Heart left ventricle (tissue), 16 donors: ENCODE data around the gene CDRT4. TPM values are rescaled to one million over a fixed set of nuclear protein-coding genes. Genes with fewer than 3 reads are reported as not detected.
A peak's percentile ranks its signal among the peaks of the same experiment; 100 is the strongest.

ENCODE experiments used
- ATAC-seq, 4 donors: fragments of 200-7000 bp; cut with Tn5 transposase; one replicate each; pipeline ENCODE4 v1.9.1; 2020 to 2022; ENCODE audit warnings: moderate library complexity in 4 of 4, mild to moderate bottlenecking in 3 of 4, moderate number of reproducible peaks in 1 of 4
- DNase-seq, 5 donors: peaks; one replicate each; pipeline ENCODE4 v3.0.0-alpha.2; 2020
- H3K27ac ChIP-seq, 12 donors: fragments of 200-600 bp; sonication (generic) in 4 of 12; one replicate each; pipeline versions ENCODE4 v1.5.0 to v1.8.0; 2016 to 2022; ENCODE audit warnings: mild to moderate bottlenecking in 2 of 12
- H3K27me3 ChIP-seq, 9 donors: fragments of 200-600 bp; sonication (generic) in 2 of 9; one replicate each; pipeline versions ENCODE4 v1.5.1 to v1.8.0; 2016 to 2022; ENCODE audit warnings: mild to moderate bottlenecking in 3 of 9
- H3K36me3 ChIP-seq, 9 donors: fragments of 200-600 bp; sonication (generic) in 2 of 9; one replicate each; pipeline versions ENCODE4 v1.5.0 to v1.8.0; 2018 to 2022; ENCODE audit warnings: mild to moderate bottlenecking in 2 of 9
- H3K4me1 ChIP-seq, 12 donors: fragments of 200-600 bp; sonication (generic) in 4 of 12; one replicate each; pipeline versions ENCODE4 v1.5.0 to v1.8.0; 2016 to 2022; ENCODE audit warnings: mild to moderate bottlenecking in 3 of 12
- H3K4me3 ChIP-seq, 12 donors: fragments of 200-600 bp; sonication (generic) in 4 of 12; one replicate each; pipeline versions ENCODE4 v1.5.0 to v1.8.0; 2017 to 2022; ENCODE audit warnings: mild to moderate bottlenecking in 9 of 12, moderate library complexity in 4 of 12
- H3K9me3 ChIP-seq, 12 donors: fragments of 200-600 bp; sonication (generic) in 4 of 12; one replicate each; pipeline versions ENCODE4 v1.5.0 to v1.8.0; 2016 to 2022; ENCODE audit warnings: mild to moderate bottlenecking in 1 of 12
- POLR2A ChIP-seq, 2 donors: fragments of 450-650 bp; IDR thresholded peaks; one replicate each; pipeline ENCODE4 v1.6.1; 2017; ENCODE audit warnings: antibody characterized with exemption in 2 of 2, mild to moderate bottlenecking in 2 of 2, moderate library complexity in 2 of 2
- WGBS, 4 donors: extraction: QIAGEN DNeasy Blood & Tissue Kit in 2 of 4; methylation state at CpG; one replicate each; pipeline versions ENCODE4 v1.1.5 to v1.1.7; 2013 to 2018; 5-methylcytosine and 5-hydroxymethylcytosine counted together
- intact Hi-C, 10 donors: fragments of 100-400 bp; cut with DNase I; formaldehyde crosslinking; loops; one replicate each; pipeline versions ENCODE4 v1.11.1 to v1.14.2; 2022
- polyA plus RNA-seq, 2 donors: library from polyadenylated mRNA; stranded (reverse); fragments of 200-250 nt; gene quantifications; one replicate each; pipeline ENCODE4 v1.2.3, GENCODE V29; 2013
- total RNA-seq, 9 donors: library from RNA; depleted of rRNA in 2 of 9; stranded (reverse); fragments of >200 nt in 2 of 9; fragmentation: NEBNext Ultra II Directional in 3 of 9; extraction: Animal tissue kit (Norgen Biotek cat#: 25700) in 3 of 9; gene quantifications; one replicate each; pipeline versions ENCODE4 v1.1.0 to v1.2.4, GENCODE V29; 2016 to 2023
- TF ChIP-seq, protein P1 (sequence below), 12 donors: fragments of 200-600 bp; sonication (generic) in 4 of 12; IDR thresholded peaks; one replicate each; pipeline versions ENCODE4 v1.5.0 to v1.8.0; 2018 to 2022; ENCODE audit warnings: antibody characterized with exemption in 12 of 12, mild to moderate bottlenecking in 5 of 12
- donor health status: ischemic (EF 13 %, LVEDD 7.1; RV severe dilation, severe dysfunction).
- donor health status: healthy with polysubstance abuse.
- donor health status: DM: no; HTN: yes; CAD: no.
- donor health status: DM: no; HTN: no; CAD: no.
- donor health status: ischemic (EF 25% LVEDD 6.9; RV normal size, moderate dysfunction).
- donor health status: ischemic (EF 25% LVEDD 5.7; RV mildly dilated, moderate dysfunction).
- donor health status: healthy.
- donor health status: DM: yes; HTN: yes; CAD: no.
- donor health status: ischemic (EF 35%, LVEDD 5.7; RV mildly dilated, moderate dysfunction).
- donor health status: nonischemic (EF 11% LVEDD 7.7; RV severe dilation, severe dysfunction).
- donor health status: DM: yes; HTN: yes; CAD: no.
- donor health status: PGD.
- donor health status: ischemic (EF 29% LVEDD 5.4; RV normal size, mild dysfunction).
- donor health status: nonischemic (EF 23%, LVEDD 6.1; RV moderate dilation, normal function).

The CDRT4 gene
- total and polyA plus RNA-seq, 11 donors, result 0.12 to 4.7 (median 0.96) TPM; not detected in 2

DNA sequence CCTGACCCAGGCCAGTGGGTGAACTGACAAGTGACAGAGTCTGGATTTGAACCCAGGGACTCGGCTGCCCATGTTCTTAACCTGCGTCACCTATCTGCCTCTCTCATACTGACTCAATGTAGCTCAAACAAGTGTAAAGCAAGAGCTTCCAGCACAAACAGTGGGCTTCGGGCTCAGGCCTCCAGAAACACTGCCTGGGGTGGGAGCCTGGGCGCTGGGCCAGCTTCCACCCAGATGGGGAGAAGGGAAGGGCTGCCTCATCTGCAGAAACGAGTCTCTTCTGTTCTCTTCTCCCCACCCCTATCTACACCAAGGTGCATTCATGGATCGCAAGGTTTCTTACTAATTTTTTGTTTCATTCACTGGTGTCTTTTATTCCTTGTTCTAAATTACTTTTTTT, 1.3 kb downstream of the CDRT4 start:
- Histone ChIP-seq H3K27me3 (no peaks in the 10 kb centered on the region), H3K9me3 (no peaks in the 10 kb centered on the region), H3K4me3 (no peak overlapping the region), H3K4me1 (peaks cover 0 to 45% (median 17%) of the 10 kb centered on the region in 12 donors), H3K36me3 (no peaks in the 10 kb centered on the region), H3K27ac (no peak overlapping the region)
- ATAC-seq, result no peak
- intact Hi-C loops, result no loop called here
- TF ChIP-seq, protein P1, sequence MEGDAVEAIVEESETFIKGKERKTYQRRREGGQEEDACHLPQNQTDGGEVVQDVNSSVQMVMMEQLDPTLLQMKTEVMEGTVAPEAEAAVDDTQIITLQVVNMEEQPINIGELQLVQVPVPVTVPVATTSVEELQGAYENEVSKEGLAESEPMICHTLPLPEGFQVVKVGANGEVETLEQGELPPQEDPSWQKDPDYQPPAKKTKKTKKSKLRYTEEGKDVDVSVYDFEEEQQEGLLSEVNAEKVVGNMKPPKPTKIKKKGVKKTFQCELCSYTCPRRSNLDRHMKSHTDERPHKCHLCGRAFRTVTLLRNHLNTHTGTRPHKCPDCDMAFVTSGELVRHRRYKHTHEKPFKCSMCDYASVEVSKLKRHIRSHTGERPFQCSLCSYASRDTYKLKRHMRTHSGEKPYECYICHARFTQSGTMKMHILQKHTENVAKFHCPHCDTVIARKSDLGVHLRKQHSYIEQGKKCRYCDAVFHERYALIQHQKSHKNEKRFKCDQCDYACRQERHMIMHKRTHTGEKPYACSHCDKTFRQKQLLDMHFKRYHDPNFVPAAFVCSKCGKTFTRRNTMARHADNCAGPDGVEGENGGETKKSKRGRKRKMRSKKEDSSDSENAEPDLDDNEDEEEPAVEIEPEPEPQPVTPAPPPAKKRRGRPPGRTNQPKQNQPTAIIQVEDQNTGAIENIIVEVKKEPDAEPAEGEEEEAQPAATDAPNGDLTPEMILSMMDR (IDR thresholded peaks at IDR 0.05), result no peak
- TF ChIP-seq POLR2A (IDR thresholded peaks at IDR 0.05), result no peak
- WGBS, 4 donors, result 87 to 91% (median 90%) methylated on average over 6 of the region's 6 CpGs
- no peak for DNase-seq

DNA sequence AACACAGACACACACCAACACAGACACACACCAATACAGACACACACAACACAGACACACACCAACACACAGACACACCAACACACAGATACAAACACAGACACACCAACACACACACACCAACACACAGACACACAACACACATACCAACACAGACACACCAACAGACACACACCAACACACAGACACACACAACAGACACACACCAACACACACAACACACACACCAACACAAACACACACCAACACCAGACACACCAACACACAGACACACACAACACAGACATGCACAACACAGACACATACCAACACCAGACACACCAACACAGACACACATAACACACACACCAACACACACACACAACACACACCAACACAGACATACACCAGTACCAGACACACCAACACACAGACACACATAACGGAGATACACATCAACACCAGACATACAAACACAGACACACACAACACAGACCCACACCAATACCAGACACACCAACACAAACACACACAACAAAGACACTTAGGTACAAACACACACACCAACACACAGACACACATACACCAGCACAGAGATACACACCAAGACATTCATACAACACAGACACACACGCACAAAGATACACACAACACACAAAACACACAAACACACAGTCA, 2.2 kb downstream of the CDRT4 start:
- DNase-seq (no peak), ATAC-seq (no peak)
- Histone ChIP-seq H3K4me3 (no peak overlapping the region), H3K27ac (no peak overlapping the region), H3K9me3 (no peaks in the 10 kb centered on the region), H3K4me1 (peaks cover 0 to 44% (median 17%) of the 10 kb centered on the region in 12 donors), H3K36me3 (no peaks in the 10 kb centered on the region), H3K27me3 (no peaks in the 10 kb centered on the region)
- intact Hi-C loops, result no loop called here
- 96 to 100% (median 98%) methylated on average over 2 of the region's 2 CpGs for WGBS, 4 donors
- no peak for TF ChIP-seq POLR2A (IDR thresholded peaks at IDR 0.05)
- TF ChIP-seq, protein P1 (IDR thresholded peaks at IDR 0.05), result no peak

DNA sequence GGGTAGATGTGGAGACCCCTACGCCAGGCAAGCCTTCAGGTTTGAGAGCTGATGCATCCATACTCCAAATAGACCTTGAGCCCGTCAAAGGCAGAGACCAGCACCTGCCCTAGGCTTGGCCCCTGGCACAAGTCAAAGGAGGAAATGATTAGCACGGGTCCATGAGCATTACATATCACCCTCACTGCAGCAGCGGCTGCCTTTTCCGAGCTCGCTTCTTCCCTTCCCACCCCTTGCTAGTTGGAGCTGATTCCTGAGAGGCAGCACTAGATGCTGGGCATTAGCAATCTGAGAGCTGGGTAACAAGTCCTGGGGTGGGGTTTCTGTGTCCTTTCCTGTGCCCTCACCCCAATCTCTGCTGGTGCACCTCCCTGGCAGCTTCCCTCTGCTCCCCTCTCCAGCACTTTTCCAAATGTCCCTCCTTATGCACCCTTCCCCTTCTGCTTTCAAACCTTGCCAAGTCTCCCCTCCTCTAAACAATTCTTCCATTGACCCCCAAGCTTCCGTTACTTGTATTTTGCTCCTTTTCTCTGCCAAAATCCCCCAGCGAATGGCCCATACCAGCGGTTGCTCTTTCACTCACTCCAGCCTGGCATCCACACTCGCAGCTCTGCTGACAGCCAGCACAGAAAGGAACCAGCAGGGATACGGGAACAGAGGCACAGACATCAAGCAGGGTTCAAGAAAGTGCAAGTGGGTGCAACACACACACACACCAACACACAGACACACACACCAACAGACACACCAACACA, 3.0 kb downstream of the CDRT4 start:
- TF ChIP-seq POLR2A (IDR thresholded peaks at IDR 0.05), result no peak
- TF ChIP-seq, protein P1 (IDR thresholded peaks at IDR 0.05), result no peak
- Histone ChIP-seq H3K9me3 (no peaks in the 10 kb centered on the region), H3K27ac (peak overlapping the region in 4 of 12 donors; percentile 50 to 72 (median 68)), H3K36me3 (no peaks in the 10 kb centered on the region), H3K4me3 (no peak overlapping the region), H3K27me3 (no peaks in the 10 kb centered on the region), H3K4me1 (peaks cover 0 to 36% (median 17%) of the 10 kb centered on the region in 12 donors)
- DNase-seq (no peak), ATAC-seq (peak in 2 of 4 donors; percentile 25 to 35)
- WGBS, 4 donors, result 51 to 61% (median 57%) methylated on average over 11 of the region's 11 CpGs
- intact Hi-C loops, result no loop called here
